CD4-positive, alpha-beta T cell treated with Interleukin-1 beta for 1 hour (primary cell): ENCODE results near the gene PLSCR4.
"Not testable (repeated sequence)": the region's sequence is repeated elsewhere in the genome, so short reads cannot be mapped to it uniquely, and the experiment has no call there.

Experiments
- DNase-seq, 2 donors: peaks; one replicate each; pipeline ENCODE4 v3.0.0-alpha.2; 2020 to 2022

PLSCR4 gene, protein sequence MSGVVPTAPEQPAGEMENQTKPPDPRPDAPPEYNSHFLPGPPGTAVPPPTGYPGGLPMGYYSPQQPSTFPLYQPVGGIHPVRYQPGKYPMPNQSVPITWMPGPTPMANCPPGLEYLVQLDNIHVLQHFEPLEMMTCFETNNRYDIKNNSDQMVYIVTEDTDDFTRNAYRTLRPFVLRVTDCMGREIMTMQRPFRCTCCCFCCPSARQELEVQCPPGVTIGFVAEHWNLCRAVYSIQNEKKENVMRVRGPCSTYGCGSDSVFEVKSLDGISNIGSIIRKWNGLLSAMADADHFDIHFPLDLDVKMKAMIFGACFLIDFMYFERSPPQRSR

DNA sequence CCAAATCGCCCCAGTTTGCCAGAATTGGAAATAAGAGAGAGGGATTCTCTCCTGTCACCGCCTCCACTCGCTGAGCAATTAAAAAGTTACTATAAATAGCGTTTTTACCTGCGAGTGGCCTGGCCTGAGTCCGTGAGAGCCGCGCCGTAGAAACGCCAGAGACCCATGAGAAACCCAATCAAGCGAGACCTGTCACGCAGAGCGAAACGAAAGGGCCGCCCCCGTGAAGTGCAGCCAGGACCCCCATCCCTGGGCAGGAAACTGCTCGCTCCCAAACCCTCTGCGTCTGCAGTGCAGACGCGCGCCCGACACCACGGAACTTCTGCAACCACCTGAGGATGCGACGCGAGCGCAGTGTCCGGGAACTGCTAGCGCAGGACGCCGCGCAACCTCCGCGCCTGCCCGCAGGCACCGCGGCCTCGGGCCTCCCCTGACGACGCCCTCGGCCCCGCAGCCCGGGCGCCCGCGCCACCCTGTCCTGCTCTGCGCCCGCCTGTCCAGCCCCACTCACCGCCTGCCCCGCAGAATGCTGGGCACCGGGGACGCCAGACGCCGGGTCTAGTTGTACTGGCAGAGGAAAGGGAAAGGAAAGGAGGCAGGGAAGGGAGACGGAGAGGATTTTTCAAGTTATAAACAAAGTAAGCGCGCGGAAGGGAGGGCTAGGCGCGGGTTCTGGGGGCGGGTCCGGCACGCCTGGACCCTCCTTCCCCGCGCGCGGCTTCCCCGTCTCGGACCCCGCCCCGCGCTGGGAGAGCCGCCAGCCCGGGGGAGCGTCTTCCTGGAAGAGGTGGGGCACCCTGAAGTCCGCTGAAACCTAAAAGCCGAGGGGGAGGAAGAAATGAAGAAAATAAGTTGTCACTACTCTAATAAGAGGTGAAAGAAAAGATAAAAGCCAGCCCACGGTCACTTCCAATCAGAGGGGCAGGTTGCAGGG, at the start of gene PLSCR4:
Gene PLSCR4 (minus strand): TSS at position 657 of the 934 bp plus-strand sequence. CDS start 29,034 bp downstream, outside the sequence.
- DNase-seq: no peak

DNA sequence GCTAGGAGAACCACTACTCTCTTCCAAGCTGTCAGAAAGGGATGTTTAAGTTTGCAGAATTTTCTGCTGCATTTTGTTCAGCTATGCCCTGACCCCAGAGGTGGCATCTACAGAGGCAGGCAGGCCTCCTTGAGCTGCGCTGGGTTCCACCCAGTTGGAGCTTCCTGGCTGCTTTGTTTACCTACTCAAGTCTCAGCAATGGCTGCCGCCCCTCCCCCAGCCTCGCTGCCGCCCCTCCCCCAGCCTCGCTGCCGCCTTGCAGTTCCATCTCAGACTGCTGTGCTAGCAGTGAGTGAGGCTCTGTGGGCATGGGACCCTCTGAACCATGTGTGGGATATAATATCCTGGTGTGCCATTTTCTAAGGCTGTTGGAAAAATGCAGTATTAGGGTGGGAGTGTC, 42.5 kb upstream of the PLSCR4 start:
- DNase-seq: not testable (repeated sequence)

DNA sequence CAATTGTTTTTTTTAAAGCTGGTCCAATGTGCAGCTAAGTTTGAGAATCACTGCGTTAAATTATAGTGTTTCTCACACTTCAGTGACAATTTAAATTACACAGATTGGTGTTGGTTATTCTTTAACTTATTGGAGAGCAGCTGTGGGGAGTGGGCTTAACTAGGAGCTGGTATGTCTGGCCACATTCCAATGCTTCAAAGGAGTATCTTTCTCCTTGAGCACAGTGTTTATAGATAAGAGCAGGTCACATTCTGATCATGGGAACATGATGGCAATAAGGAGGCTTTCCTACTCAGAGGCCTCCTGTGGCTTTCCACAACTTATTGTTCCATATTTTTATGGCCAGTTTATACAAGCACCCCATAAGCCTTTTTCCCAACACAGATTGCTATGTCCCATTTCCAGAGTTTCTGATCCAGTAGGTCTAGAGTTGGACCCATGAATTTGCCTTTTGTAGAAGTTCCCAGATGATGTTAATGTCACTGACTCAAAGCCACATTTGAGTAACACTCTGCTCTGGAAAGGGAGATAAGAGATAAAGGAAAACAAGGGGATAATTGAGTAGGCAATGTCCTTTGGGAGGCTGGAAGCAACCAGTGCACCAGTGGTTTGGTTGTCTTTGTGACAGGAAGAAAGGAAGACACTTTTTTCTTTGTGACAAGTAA, 33.0 kb upstream of the PLSCR4 start:
- no peak for DNase-seq

DNA sequence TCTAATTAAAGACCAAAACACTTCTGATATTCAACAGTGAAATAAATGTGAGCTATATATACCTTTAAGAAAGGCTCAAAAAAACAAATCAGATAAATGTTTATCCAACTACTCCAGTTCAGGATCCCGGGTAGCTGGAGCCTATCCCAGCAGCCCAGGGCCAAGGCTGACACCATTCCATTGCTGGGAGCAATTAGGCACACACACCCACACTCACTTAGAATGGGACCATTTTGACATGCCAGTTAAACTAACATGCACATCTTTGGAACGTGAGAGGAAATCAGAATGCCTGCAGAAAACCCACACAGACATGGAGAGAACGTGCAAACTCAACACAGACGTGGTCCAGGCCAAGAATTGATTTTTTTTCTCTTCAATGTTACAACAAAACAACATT, 30.0 kb upstream of the PLSCR4 start:
- DNase-seq: no peak

DNA sequence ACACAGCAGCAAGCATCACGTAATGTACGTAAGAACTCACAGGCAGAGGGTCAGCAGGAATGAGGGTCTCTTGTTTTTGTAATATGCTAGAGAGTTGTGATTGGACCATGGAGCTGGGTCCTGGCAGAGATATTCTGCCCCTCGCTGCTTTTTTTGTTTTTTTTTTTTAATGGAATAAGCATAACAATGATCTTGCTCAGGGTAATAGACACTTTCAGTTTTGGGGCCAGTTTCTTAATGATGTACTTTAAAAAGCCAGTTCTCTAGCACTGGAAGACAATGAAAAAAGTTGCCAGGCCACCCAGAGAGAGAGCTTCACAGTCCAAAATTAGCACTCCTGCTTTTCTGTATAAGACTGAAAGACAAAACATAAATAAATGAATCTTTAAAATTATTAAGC, 29.0 kb upstream of the PLSCR4 start:
- no peak for DNase-seq

DNA sequence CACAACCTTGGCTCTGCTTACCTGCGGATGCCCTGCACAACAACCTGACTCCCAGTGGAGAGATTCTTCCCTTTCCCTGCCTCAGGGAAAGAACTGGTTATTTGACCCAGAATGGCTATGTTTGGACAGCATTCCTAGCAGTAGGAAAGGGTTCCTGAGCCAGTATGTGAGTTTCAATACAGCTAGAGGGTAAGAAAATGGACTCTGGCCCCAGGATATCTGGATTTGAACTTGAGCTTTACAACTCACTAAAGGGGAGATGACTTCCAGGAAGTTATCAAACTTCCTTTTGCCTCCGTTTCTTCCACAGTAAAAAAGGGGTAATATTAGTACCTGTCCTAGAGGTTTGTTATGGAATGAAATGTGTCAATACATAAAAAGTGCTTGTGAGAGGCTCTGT, 28.1 kb upstream of the PLSCR4 start:
- no peak for DNase-seq

DNA sequence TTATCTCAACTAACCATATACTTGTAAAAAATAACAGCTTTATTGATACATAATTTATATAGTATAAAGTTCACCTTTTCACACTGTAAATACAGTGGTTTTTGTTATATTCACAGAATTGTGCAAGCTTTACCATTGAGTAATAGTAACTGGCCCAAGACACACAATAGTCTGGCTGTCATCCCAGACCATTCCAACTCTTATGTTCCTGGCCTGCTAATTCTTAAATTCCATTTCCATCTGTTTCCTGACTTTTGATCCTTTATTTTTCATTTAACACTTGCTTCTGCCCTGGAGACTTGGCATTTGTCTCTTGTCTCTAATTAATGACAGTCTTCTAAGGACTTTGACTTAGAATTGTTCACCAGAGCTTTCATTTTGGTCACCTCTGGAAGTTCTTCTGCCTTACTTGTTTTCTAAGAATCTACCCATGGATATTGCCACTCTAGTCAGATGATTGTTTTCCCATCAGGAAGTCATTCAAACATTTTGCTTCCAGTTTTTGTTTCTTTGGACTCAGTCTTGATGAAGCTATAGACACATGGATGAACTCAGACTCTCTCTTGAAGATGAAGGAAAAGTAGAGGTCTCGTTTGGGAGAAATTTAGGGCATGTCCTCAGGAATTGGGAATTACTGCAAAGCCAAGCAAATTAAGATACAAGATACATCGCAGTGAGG, 27.2 kb upstream of the PLSCR4 start:
- DNase-seq: no peak

DNA sequence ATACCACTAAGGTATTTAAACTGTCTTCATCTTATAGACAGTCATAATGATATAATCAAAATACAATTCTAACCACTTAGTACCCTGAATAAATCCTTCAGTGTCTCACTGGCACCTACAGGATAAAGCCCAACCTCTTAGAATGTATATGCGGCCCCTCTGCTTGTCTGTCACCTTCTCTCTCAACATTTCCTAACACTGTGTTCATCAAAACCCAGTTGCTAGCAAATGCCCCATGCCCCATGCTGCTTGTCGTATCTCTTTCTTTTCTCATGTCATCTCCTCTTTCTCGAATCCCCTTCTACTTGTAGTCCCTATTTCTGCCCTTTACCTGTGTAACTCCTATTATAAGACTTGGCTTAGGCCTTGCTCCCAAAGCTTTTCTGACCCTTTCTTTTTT, 24.6 kb upstream of the PLSCR4 start:
- DNase-seq: no peak

DNA sequence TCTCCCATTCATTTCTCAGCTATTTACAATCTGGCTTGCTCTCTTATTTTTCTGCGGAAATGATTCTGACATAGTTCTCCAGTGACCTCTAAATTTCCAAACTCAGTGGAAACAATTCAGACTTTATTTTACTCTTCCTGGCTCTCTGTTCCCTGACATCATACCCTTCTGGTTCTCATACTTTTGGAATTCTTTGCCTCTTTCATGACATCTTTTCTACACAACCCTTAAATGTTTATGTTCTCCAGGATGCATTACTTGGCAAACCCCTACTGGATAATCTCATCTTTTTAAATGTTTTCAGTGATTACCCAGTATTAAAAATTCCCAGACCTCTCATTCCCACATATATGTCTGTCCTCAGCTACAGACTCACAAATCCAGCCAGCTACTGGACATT, 23.9 kb upstream of the PLSCR4 start:
- no peak for DNase-seq

DNA sequence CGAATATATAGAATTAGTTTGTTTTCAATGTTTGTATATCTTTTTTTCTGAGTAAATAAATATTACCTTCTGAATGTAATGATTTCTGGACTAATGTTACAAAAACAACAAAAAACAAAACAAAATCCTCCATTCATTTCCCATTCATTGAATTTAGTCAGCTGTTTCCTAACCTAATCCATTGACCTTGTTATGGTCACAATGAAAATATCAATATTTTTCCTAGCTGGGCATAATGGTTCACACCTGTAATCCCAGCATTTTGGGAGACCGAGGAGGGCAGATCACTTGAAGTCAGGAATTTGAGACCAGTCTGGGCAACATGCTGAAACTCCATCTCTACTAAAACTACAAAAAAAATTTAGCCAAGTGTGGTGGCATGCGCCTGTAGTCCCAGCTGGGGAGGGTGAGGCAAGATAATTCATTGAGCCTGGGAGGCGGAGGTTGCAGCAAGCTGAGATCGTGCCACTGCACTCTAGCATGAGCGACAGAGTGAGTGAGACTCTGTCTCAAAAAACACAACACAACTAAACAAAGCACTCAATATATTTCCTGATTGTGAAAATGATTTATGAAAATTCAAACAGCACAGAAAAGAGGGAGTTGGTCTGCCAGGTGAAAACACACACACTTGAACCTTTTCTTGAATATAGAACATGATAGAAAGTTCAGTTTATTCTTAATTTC, 23.0 kb upstream of the PLSCR4 start:
- DNase-seq: no peak

DNA sequence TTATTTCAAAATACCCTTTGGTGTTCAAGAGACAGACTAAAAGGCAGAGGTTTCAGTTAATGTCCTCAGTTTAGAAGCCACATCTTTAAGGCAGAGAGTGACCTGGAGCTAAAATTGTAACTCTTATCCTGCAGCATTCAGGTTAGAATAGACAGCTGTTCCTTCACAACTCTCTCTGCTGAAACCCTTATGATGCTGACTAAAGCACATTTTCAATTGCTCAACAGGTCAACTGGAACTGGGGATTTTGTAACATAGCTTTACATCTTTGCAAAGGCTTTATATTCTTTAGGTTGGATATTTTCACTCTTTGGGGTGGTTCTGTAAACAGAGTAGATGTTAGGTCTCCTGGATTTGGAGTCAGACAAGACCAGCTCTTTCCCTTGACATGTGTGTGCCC, 20.3 kb upstream of the PLSCR4 start:
- DNase-seq: no peak

DNA sequence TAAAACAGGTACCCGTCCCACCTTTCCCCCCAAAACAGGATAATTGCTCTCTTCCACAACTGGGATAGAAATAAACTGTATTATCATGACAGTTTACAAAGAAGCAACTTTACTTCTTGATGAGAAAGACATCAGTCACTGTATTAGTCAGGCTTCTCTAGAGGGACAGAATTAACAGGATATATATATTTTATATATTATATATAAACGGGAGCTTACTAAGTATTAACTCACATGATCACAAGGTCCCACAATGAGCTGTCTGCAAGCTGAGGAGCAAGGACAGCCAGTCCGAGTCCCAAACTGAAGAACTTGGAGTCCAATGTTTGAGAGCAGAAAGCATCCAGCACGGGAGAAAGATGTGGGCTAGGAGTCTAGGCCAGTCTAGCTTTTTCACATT, 18.4 kb upstream of the PLSCR4 start:
- DNase-seq: no peak

DNA sequence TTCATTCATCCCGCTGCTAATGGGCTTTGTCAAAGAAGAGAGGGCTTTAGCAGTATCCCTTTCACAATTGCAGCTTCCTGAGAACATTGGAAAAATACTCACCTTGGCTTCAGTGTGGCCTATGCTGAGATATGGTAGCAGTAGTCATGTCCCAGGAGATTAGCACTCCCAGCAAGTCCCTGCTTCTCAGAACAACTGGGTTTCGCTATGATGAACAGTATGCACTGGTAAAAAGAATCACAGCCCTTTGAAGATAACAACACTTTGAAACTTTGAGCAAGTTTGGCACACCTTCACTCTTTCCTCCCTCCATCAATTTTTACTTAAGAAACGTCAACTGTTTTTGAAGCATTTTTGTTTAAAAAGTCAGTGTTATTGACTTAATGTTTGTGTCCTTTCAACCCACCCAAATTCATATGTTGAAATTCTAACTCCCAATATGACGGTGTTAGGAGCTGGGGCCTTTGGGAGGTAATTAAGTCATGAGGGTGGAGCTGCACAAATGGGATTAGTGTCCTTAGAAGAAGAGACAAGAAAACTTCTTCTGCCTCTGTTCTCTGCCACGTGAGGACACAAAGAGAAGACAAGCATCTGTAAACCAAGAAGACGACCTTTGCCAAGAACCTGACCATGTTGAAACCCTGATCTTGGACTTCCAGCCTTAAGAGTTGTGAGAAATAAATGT, 17.8 kb upstream of the PLSCR4 start:
- no peak for DNase-seq

DNA sequence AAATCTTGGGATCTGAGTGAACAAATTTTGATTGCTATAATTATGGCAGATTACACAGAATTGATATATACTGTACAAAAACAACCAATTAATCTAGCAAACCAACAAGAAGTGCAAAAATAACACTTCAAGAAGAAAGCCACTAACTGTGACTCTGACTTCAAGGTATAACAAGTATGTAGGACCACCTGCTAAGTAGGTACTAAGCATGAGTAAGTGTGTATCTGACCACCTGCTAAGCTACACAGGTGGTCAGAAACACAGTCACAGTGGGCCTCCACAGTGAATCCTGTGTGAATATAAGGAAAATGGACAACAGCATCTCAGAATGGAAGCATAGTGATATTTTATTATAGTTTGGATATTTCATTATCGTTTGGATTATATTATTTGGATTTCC, 14.8 kb upstream of the PLSCR4 start:
- no peak for DNase-seq

DNA sequence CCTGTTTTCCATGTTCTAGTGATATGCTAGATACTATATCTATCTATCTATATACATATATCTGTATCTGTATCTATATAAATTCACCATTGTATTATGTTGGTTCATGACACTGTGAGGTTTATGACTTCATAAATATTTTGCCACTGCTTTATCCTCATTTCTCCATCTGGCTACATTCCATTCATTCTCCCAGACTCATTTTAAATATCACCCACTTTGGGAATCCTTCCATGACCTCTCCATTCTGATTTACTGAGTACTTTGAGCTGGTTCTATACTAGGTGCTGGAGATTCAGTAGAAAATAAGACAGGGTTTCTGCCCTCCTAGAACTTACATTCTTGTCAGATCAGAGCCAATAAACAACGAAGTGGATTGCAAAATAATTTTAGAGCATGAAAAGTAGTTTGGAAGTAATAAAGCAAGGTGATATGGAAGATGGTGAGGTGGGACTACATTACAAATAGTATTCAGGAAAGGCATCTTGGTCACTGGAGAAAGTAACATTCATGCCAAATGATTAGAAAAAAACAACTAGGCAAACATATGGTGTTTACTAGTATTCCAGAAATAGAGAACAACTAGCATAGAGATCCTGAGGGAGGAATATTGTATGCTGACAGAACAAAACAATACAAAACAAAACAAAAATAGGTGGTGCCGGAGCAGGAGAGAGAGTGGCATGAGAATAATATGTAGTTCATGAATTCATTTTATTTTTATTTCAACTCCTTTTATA, 11.6 kb upstream of the PLSCR4 start:
- no peak for DNase-seq

DNA sequence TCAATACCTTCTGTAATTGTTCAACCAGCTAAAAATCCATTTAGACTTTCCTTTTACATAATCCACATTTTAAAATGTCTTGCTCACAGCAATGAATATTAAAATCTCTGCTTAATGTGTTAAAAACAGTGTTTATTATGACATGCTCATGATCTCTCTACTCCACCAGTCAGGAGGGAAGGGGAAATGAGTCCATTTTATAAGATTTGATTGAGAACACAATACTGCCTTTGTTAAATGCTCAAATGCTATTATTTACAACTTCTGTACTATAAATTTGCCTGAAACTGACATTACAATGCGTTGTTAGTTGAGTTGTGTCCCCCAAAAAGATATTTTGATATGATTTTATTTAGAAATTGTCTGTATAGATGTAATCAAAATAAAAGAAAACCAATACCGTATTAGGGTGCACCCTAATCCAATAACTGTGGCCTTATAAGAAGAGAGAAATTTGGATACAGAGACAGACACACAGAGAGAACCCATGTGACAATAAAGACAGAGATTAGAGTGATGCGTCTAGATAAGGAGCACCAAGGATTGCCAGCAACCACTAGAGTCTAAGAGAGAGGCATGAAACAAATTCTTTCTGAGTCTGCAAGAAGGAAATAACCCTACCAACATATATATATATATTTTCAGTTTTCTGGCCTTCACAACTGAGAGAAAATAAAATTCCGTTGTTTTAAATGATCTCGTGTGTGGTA, 9.1 kb upstream of the PLSCR4 start:
- no peak for DNase-seq

DNA sequence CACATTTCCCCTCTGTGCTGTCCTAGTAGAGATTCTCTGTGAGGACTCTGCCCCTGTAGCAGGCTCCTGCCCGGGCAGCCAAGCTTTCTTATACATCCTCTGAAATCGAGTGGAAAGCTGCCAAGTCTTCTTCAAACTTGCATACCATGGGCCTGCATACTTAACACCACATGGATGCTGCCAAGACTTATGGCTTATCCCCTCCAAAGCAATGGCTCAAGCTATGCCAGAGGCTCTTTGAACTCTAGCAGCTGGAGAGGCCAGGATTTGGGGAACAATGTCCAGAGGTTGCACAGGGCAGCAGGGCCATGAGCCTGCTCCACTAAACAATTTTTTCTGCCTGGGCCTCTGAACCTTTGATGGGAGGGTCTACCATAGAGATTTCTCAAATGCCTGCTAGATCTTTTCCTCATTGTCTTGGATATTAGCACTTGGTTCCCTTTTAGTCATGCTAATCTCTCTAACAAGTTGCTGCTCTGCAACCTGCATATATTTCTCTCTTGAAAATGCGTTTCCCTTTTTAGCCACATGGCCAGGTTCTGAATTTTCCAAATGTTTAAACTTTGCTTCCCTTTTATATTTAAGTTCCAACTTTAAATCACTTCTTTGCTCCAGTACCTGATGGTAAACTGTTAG, 6.1 kb upstream of the PLSCR4 start:
- DNase-seq: no peak

DNA sequence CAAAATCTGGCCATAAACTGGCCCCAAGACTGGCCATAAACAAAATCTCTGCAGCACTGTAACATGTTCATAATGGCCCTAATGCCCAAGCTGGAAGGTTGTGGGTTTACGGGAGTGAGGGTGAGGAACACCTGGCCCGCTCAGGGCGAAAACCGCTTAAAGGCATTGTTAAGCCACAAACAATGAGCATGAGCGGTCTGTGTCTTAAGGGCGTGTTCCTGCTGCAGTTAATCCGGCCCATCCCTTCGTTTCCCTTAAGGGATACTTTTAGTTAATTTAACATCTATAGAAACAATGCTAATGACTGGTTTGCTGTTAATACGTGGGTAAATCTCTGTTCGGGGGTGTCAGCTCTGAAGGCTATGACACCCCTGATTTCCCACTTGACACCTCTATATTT, 1.5 kb upstream of the PLSCR4 start:
- not testable (repeated sequence) for DNase-seq

DNA sequence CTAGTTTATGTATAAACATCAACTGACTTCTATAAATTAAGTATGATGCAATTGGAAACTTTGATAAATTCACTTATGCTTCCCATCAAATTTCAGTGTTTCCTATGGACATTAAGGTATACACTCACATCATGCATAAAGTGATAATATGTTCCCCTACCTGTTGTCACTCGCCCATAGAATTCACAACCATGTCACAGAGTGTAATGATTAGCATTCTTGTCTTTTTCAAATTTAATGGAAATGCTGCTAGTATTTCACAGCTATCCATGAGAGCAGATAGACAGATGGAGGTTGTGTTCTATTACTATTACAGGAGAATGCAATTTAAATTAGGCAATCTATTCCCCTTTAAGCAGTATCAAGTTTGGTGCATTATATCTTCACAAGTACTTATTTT, 984 bp downstream of the PLSCR4 start:
- no peak for DNase-seq

DNA sequence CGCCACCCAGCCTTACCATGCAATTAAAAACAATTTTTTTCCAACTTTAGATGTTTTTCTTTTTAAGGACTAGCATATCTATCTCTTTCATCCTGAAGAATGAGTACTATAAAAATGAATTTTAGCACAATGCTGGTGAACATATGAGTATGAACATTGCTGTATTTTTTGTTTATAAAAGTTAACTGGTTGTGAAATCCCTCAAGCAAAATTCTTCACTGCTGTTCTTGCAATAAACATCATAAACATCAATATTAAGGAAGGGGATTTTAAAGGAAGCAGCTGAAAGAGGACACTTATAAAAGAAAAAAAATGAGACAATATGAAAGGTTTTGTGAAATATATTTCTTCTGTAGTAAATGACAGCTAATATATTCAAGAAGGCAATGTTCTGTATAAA, 3.0 kb downstream of the PLSCR4 start:
- no peak for DNase-seq
